SK-N-SH (cell line): Measurements from ENCODE around the gene PPAT. TPM values are rescaled to one million over a fixed set of nuclear protein-coding genes. Genes with fewer than 3 reads are reported as not detected.

Experiments
- CTCF ChIA-PET: fragments of 300-600, 350-600 bp; formaldehyde crosslinking; extraction: SDS; loops from one replicate; lab custom pipeline; 2021; lab: Yijun Ruan, JAX
- POLR2A ChIA-PET: fragments of 350-600 bp; sonication (Branson Sonifier 250); formaldehyde crosslinking; extraction: SDS; loops from one replicate; lab custom pipeline; 2020; ENCODE audit warnings: antibody characterized with exemption, inconsistent platforms; lab: Yijun Ruan, JAX
- DNase-seq: peaks from one replicate; pipeline ENCODE4 v3.0.0; 2012
- H2AFZ ChIP-seq: fragments of 200-600 bp; sonication (generic); 2 replicates; pipeline ENCODE4 v1.8.1; 2016; ENCODE audit warnings: antibody characterized with exemption, mild to moderate bottlenecking, low read depth
- H3F3A ChIP-seq: fragments of 200-600 bp; sonication (generic); replicated peaks from 2 replicates; pipeline ENCODE3; 2016; ENCODE audit warnings: antibody characterized with exemption, mild to moderate bottlenecking; ENCODE audit not compliant: insufficient read depth
- H3K27ac ChIP-seq, 2 experiments: fragments of 200-500 bp in 1 of 2; fragments of 200-600 bp in 1 of 2; sonication (Bioruptor generic) in 1 of 2; sonication (generic), shearing (Covaris generic) in 1 of 2; 2 replicates each; pipeline versions ENCODE4 v1.5.1 to v1.6.1; 2014 to 2016; ENCODE audit warnings: low read depth in 2 of 2, inconsistent platforms in 1 of 2, low read length in 1 of 2, mild to moderate bottlenecking in 1 of 2, mixed read lengths in 1 of 2
- H3K27me3 ChIP-seq: fragments of 200-600 bp; sonication (generic), shearing (Covaris generic); 2 replicates; pipeline ENCODE4 v1.6.1; 2016; ENCODE audit warnings: mixed run types; ENCODE audit not compliant: insufficient read depth
- H3K36me3 ChIP-seq, 2 experiments: fragments of 200-500 bp in 1 of 2; fragments of 200-600 bp in 1 of 2; sonication (Bioruptor generic) in 1 of 2; sonication (generic) in 1 of 2; replicated peaks in 1 of 2; 2 replicates each; pipeline versions ENCODE3 to v1.5.1; 2014 to 2016; ENCODE audit warnings: low read length in 1 of 2, mild to moderate bottlenecking in 1 of 2; ENCODE audit not compliant: insufficient read depth in 2 of 2, control insufficient read depth in 1 of 2
- H3K4me1 ChIP-seq, 2 experiments: fragments of 200-500 bp in 1 of 2; fragments of 200-600 bp in 1 of 2; sonication (Bioruptor generic) in 1 of 2; sonication (generic), shearing (Covaris generic) in 1 of 2; 2 replicates each; pipeline versions ENCODE4 v1.5.1 to v1.6.1; 2014 to 2016; ENCODE audit warnings: low read depth in 1 of 2, low read length in 1 of 2, mixed run types in 1 of 2; ENCODE audit not compliant: insufficient read depth in 2 of 2, control insufficient read depth in 1 of 2
- H3K4me2 ChIP-seq: fragments of 200-600 bp; sonication (generic), shearing (Covaris generic); 2 replicates; pipeline ENCODE4 v1.6.1; 2017; ENCODE audit warnings: mixed run types
- H3K4me3 ChIP-seq, 2 experiments: fragments of 200-500 bp in 1 of 2; fragments of 200-600 bp in 1 of 2; sonication (Bioruptor generic) in 1 of 2; sonication (generic), shearing (Covaris generic) in 1 of 2; 2 replicates each; pipeline versions ENCODE4 v1.5.1 to v1.8.1; 2014 to 2016; ENCODE audit warnings: low read depth in 2 of 2, inconsistent platforms in 1 of 2, low read length in 1 of 2, mild to moderate bottlenecking in 1 of 2, mixed read lengths in 1 of 2, moderate library complexity in 1 of 2
- H3K79me2 ChIP-seq: fragments of 200-600 bp; sonication (generic); 2 replicates; pipeline ENCODE4 v1.8.1; 2017; ENCODE audit warnings: mild to moderate bottlenecking; ENCODE audit not compliant: insufficient read depth
- H3K9ac ChIP-seq: fragments of 200-600 bp; sonication (generic); 2 replicates; pipeline ENCODE4 v1.6.1; 2017; ENCODE audit warnings: mixed run types
- H3K9me2 ChIP-seq: fragments of 200-600 bp; sonication (generic); 2 replicates; pipeline ENCODE4 v1.6.1; 2017; ENCODE audit warnings: mixed run types
- H3K9me3 ChIP-seq: fragments of 200-600 bp; sonication (generic); 2 replicates; pipeline ENCODE4 v1.6.1; 2017; ENCODE audit warnings: mixed run types, mild to moderate bottlenecking, moderate library complexity
- H4K20me1 ChIP-seq: fragments of 200-600 bp; sonication (generic); 2 replicates; pipeline ENCODE4 v1.6.1; 2017; ENCODE audit warnings: mild to moderate bottlenecking, mixed run types; ENCODE audit not compliant: insufficient read depth
- CTCF ChIP-seq: fragments of 200-600 bp; sonication (generic); IDR thresholded peaks from 2 replicates; pipeline ENCODE4 v1.6.1; 2017; ENCODE audit warnings: antibody characterized with exemption, mild to moderate bottlenecking, moderate library complexity
- ELF1 ChIP-seq: IDR thresholded peaks from 2 replicates; pipeline ENCODE4 v1.4.0; 2012
- EP300 ChIP-seq, 2 experiments: IDR thresholded peaks; 2 replicates each; pipeline versions ENCODE4 v1.4.0 to v1.6.1; 2012; ENCODE audit warnings: borderline replicate concordance in 1 of 2, low read depth in 1 of 2, low read length in 1 of 2
- EZH2phosphoT487 ChIP-seq: fragments of 200-600 bp; sonication (generic); IDR thresholded peaks from 2 replicates; pipeline ENCODE4 v1.6.1; 2017; ENCODE audit warnings: low read depth, mixed run types, mild to moderate bottlenecking, antibody characterized with exemption, moderate library complexity, borderline replicate concordance
- FOXJ3 ChIP-seq: sonication (generic); formaldehyde crosslinking; IDR thresholded peaks from 2 replicates; pipeline ENCODE4 v1.5.1; 2020; ENCODE audit warnings: mild to moderate bottlenecking, missing genetic modification reagents
- IRF3 ChIP-seq: fragments of 150-350 bp; IDR thresholded peaks from 2 replicates; pipeline ENCODE4 v1.6.1; 2016; ENCODE audit warnings: mild to moderate bottlenecking, low read depth, low read length
- NRF1 ChIP-seq: IDR thresholded peaks from 2 replicates; pipeline ENCODE4 v1.6.1; 2012; ENCODE audit warnings: low read depth, mild to moderate bottlenecking, low read length
- PBX3 ChIP-seq: IDR thresholded peaks from 2 replicates; pipeline ENCODE4; 2012
- POLR2AphosphoS5 ChIP-seq: IDR thresholded peaks from 2 replicates; pipeline ENCODE4 v1.6.1; 2012; ENCODE audit warnings: low read depth, low read length
- RXRA ChIP-seq: IDR thresholded peaks from 2 replicates; pipeline ENCODE4 v1.4.0; 2012; ENCODE audit warnings: low read depth, mild to moderate bottlenecking, borderline replicate concordance
- SIN3A ChIP-seq: IDR thresholded peaks from 2 replicates; pipeline ENCODE4 v1.6.1; 2012; ENCODE audit warnings: low read depth, mild to moderate bottlenecking, low read length, moderate library complexity, borderline replicate concordance
- SMC3 ChIP-seq: IDR thresholded peaks from 2 replicates; pipeline ENCODE4 v1.6.1; 2012; ENCODE audit warnings: low read depth, low read length, improper control_type of control experiment
- TCF12 ChIP-seq: IDR thresholded peaks from 2 replicates; pipeline ENCODE4 v1.4.0; 2012
- TEAD4 ChIP-seq: IDR thresholded peaks from 2 replicates; pipeline ENCODE4 v1.4.0; 2012; ENCODE audit warnings: mild to moderate bottlenecking, borderline replicate concordance; ENCODE audit not compliant: insufficient read depth
- USF1 ChIP-seq: IDR thresholded peaks from 2 replicates; pipeline ENCODE4 v1.4.0; 2012; ENCODE audit warnings: low read depth, borderline replicate concordance
- USF2 ChIP-seq: fragments of 150-350 bp; IDR thresholded peaks from 2 replicates; pipeline ENCODE4 v1.6.1; 2017; ENCODE audit warnings: antibody characterized with exemption, low read length, low read depth, borderline replicate concordance
- YY1 ChIP-seq: IDR thresholded peaks from 2 replicates; pipeline ENCODE4 v1.4.0; 2012; ENCODE audit warnings: low read depth, mild to moderate bottlenecking
- WGBS: methylation state at CpG from one replicate; pipeline ENCODE4 v1.1.6; 2017; ENCODE audit warnings: low lambda C conversion rate; 5-methylcytosine and 5-hydroxymethylcytosine counted together
- polyA plus RNA-seq, 3 experiments: library from polyadenylated mRNA; depleted of rRNA; stranded (reverse); fragments of >200 nt; gene quantifications; 2 replicates each; pipeline ENCODE4 v1.2.3, GENCODE V29; 2012

Gene PPAT
- polyA plus RNA-seq, 1 of the 3 experiments (the other 2 are of a cell fraction): 7.4 TPM

- TF ChIP-seq CTCF (no peak), NRF1 (no peak), TCF12 (no peak), EP300 (IDR thresholded peaks at IDR 0.05; ENCODE audit: borderline replicate concordance in 1 of 2, low read depth in 1 of 2, low read length in 1 of 2) (no peak), YY1 (no peak), SIN3A (no peak), USF2 (no peak), IRF3 (no peak), SMC3 (no peak), TEAD4 (no peak), POLR2AphosphoS5 (no peak), RXRA (no peak), ELF1 (no peak), USF1 (no peak), EZH2phosphoT487 (no peak), FOXJ3 (CRISPR knock-in tag) (no peak), PBX3 (no peak)
- Histone ChIP-seq H3K9me3 (no peaks in the 10 kb centered on the region), H3K36me3 (peaks cover 9 to 15% of the 10 kb centered on the region in 2 experiments), H3F3A (no peaks in the 10 kb centered on the region), H3K4me3 (no peak overlapping the region), H3K4me2 (no peak overlapping the region), H2AFZ (no peak overlapping the region), H3K9ac (no peak overlapping the region), H3K27ac (no peak overlapping the region), H3K4me1 (no peaks in the 10 kb centered on the region), H4K20me1 (no peaks in the 10 kb centered on the region), H3K27me3 (no peaks in the 10 kb centered on the region), H3K9me2 (no peaks in the 10 kb centered on the region), H3K79me2 (0 out of 2 replicates have a peak, but pooled peaks cover 8% of the 10 kb centered on the region)
- DNase-seq: no peak
- POLR2A ChIA-PET: no interaction called here
- WGBS: 69% methylated on average over 8 of the region's 8 CpGs
- CTCF ChIA-PET: no interaction called here
Observed at GRCh38 chr4:56371426-56372220, 63.8 kb downstream of the PPAT start.
